Left ventricle myocardium inferior (tissue), 1 donor: ENCODE data around the gene ADARB1. TPM values are rescaled to one million over a fixed set of nuclear protein-coding genes. Genes with fewer than 3 reads are reported as not detected.

Experiments
- DNase-seq: peaks from one replicate; pipeline ENCODE4 v3.0.0-alpha.2; 2020
- H3K27ac ChIP-seq: fragments of 200-600 bp; replicated peaks from 2 replicates; pipeline ENCODE4 v1.8.0; 2021
- H3K27me3 ChIP-seq: fragments of 200-600 bp; 2 replicates; pipeline ENCODE4 v1.8.0; 2021; ENCODE audit warnings: low read depth
- H3K36me3 ChIP-seq: fragments of 200-600 bp; 2 replicates; pipeline ENCODE4 v1.8.0; 2021
- H3K4me1 ChIP-seq: fragments of 200-600 bp; 2 replicates; pipeline ENCODE4 v1.8.0; 2021
- H3K4me3 ChIP-seq: fragments of 200-600 bp; 2 replicates; pipeline ENCODE4 v1.8.0; 2021; ENCODE audit warnings: mild to moderate bottlenecking, moderate library complexity
- H3K9me3 ChIP-seq: fragments of 200-600 bp; replicated peaks from 2 replicates; pipeline ENCODE4 v1.8.0; 2021
- CTCF ChIP-seq: fragments of 200-600 bp; IDR thresholded peaks from 2 replicates; pipeline ENCODE4 v1.8.0; 2021; ENCODE audit warnings: antibody characterized with exemption, mild to moderate bottlenecking, borderline replicate concordance
- intact Hi-C: fragments of 100-400 bp; cut with micrococcal nuclease; formaldehyde crosslinking; loops from one replicate; pipeline ENCODE4 v1.11.0; 2022
- total RNA-seq: library from RNA; stranded (reverse); fragmentation: NEBNext Ultra II Directional; extraction: Animal tissue kit (Norgen Biotek cat#: 25700); gene quantifications from one replicate; pipeline ENCODE4 v1.2.1, GENCODE V29; 2021
- donor health status: DM: no; HTN: yes; CAD: no; lungs with severe emphysema.

Gene ADARB1
- total RNA-seq, 1 donor from 2014 or later, result 15.5 TPM

DNA sequence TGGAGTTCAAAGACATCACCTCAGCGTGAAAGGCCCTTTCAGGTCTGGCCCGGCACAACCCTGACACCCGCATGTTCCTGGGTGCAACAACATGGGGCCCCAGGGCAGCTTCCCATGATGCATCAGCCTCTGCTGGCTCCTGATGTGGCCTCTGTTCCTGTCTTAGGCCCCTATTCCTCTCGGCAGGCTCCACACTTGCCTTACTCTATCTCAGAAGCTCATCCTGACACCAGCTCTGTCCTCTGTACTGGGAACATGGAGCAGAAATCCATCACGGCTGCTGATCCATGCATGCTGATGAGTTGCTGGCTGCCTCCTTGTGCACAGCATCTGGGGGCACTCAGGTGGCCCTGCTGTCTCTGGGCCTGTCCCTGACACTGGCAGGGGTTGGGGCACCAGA, 74.6 kb downstream of the ADARB1 start:
- Histone ChIP-seq H3K36me3 (peaks cover 15% of the 10 kb centered on the region), H3K27me3 (no peaks in the 10 kb centered on the region), H3K4me3 (no peak overlapping the region), H3K4me1 (peaks cover 23% of the 10 kb centered on the region), H3K9me3 (no peaks in the 10 kb centered on the region), H3K27ac (no peak overlapping the region)
- intact Hi-C loops, result no loop called here
- no peak for TF ChIP-seq CTCF
- DNase-seq, result no peak

DNA sequence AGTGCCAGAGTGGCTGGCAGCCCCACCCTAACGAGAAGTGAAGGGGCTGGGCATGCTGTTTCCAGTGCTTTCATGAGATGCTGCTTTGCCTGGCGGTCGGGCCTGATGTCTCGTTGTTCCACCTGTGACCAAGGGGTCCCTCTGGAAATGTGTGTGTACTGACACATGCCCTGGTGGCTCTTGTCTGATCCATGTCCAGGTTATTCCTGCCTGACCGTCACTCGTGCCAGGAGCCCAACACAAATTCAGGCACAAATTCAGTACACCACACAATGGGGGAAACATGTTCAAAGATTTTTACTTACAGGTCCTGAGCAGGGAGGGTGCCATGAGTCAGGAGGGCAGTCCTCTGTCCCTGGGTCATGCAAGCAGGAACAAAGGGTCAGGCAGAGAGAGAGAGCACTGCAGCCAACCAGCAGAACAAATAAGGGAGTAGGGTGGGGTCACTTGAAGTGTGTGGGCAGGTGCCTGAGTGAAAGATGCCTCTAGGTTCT, 76.3 kb downstream of the ADARB1 start:
- no peak for TF ChIP-seq CTCF
- Histone ChIP-seq H3K9me3 (no peaks in the 10 kb centered on the region), H3K4me1 (peaks cover 35% of the 10 kb centered on the region), H3K27me3 (no peaks in the 10 kb centered on the region), H3K4me3 (no peak overlapping the region), H3K27ac (no peak overlapping the region), H3K36me3 (peaks cover 9% of the 10 kb centered on the region)
- intact Hi-C loops, result no loop called here
- no peak for DNase-seq

DNA sequence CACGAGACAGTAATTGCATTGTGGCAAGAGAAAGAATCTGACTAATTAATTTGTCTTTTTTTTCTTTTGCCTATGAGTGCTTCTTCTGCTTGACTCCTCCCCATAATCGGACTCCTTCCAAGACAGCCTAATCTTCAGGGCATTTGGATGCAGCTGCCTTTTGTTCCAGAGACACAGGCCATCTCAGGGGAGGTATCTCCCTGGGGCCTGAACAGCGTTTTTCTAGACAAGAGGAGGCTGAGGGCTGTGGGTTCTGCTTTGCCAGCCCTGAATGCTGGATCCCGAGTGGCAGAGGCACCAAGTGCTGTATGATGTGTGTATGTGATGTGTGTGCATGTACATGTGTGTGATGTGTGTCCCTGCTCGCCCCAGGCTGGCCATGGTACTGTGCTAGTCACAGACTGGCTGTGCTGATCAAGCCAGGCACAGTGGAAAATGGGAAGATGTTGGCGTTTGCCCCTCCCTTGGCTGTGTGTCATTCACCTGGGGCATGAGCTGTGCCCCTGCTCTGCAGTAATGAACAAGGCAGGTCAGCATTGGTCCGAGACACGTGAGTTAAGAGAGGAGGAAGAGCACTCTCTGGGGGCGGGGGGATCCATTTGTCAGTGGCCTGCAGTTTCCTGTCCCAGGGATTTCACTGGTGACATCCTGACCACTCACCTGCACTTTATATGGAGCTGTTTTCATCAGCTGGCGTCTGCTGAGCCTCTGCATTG, 77.2 kb downstream of the ADARB1 start:
- no peak overlapping the region for H3K4me3 ChIP-seq
- no peaks in the 10 kb centered on the region for H3K9me3 ChIP-seq
- no peak overlapping the region for H3K27ac ChIP-seq
- intact Hi-C loops, result no loop called here
- H3K36me3 ChIP-seq, result peaks cover 7% of the 10 kb centered on the region
- peaks cover 26% of the 10 kb centered on the region for H3K4me1 ChIP-seq
- no peak for TF ChIP-seq CTCF
- no peak for DNase-seq
- no peaks in the 10 kb centered on the region for H3K27me3 ChIP-seq

DNA sequence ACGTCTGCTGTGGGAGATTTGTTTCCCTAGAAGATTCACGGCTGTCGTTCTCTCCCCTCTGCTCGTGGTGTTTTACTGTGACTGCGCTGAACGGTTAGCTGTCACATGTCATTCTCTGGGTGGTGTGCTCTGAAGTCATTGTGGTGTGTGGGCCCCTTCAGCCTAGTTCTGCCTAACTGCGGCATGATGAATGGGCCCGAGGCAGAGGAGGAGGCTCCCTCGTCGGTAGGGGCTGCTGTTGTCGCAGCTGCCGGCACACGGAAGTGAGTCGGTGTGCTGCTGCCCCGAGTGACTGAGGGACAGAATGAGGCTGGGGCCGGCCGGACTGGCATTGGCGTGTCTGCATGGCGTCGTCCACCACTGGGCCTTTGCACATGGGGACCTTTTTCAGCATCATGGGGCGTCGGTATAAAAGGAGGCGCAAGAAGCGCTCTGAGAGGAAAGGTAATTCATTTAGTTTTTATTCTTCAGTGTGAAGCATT, 77.9 kb downstream of the ADARB1 start:
- no peak overlapping the region for H3K27ac ChIP-seq

More for the DNA sequence above, 77.9 kb downstream of the ADARB1 start:
- H3K27me3 ChIP-seq, result no peaks in the 10 kb centered on the region
- no peak for TF ChIP-seq CTCF
- intact Hi-C loops, result no loop called here
- peaks cover 22% of the 10 kb centered on the region for H3K4me1 ChIP-seq
- peak; percentile 33 for DNase-seq
- H3K9me3 ChIP-seq, result no peaks in the 10 kb centered on the region
- H3K4me3 ChIP-seq, result no peak overlapping the region
- peaks cover 7% of the 10 kb centered on the region for H3K36me3 ChIP-seq
